Common myeloid progenitor, CD34-positive (primary cell): Measurements from ENCODE around the gene MERTK.
A peak's percentile ranks its signal among the peaks of the same experiment; 100 is the strongest.

Experiments used
- CTCF ChIA-PET: fragments of 350-600 bp; sonication (Branson Sonifier 250); formaldehyde crosslinking; loops from one replicate; lab custom pipeline; 2021; ENCODE audit warnings: antibody characterized with exemption; lab: Charles Lee
- POLR2A ChIA-PET: fragments of 350-600 bp; sonication (Branson Sonifier 250); formaldehyde crosslinking; loops from one replicate; lab custom pipeline; 2021; ENCODE audit warnings: antibody characterized with exemption; lab: Charles Lee
- DNase-seq, 3 donors: peaks; one replicate each; pipeline versions ENCODE4 v3.0.0 to v3.0.0-alpha.2; 2013
- H3K27ac ChIP-seq, 2 experiments: 1 replicate in 1 of 2; 2 replicates in 1 of 2; pipeline ENCODE4 v1.7.0; 2013; ENCODE audit warnings: inconsistent platforms in 2 of 2, low read length in 2 of 2, mild to moderate bottlenecking in 2 of 2, low read depth in 1 of 2, moderate library complexity in 1 of 2; ENCODE audit not compliant: severe bottlenecking in 2 of 2, insufficient read depth in 1 of 2, poor library complexity in 1 of 2
- H3K27me3 ChIP-seq, 5 experiments: replicated peaks in 2 of 5; 1 replicate in 3 of 5; 2 replicates in 2 of 5; pipeline versions ENCODE4 v1.6.1 to v1.7.0; 2013; ENCODE audit warnings: low read length in 4 of 5, mild to moderate bottlenecking in 2 of 5, moderate library complexity in 2 of 5, inconsistent platforms in 1 of 5; ENCODE audit not compliant: insufficient read depth in 5 of 5, control insufficient read depth in 4 of 5
- H3K36me3 ChIP-seq, 4 experiments: 1 replicate in 2 of 4; 2 replicates in 2 of 4; pipeline versions ENCODE4 v1.6.1 to v1.7.0; 2013; ENCODE audit warnings: low read length in 3 of 4, control low read depth in 1 of 4, mild to moderate bottlenecking in 1 of 4; ENCODE audit not compliant: control insufficient read depth in 4 of 4, insufficient read depth in 4 of 4
- H3K4me1 ChIP-seq, 4 experiments: 1 replicate in 3 of 4; 2 replicates in 1 of 4; pipeline versions ENCODE4 v1.6.1 to v1.7.1; 2013; ENCODE audit warnings: low read length in 3 of 4, mild to moderate bottlenecking in 3 of 4, control low read depth in 1 of 4, inconsistent platforms in 1 of 4, moderate library complexity in 1 of 4; ENCODE audit not compliant: control insufficient read depth in 4 of 4, insufficient read depth in 4 of 4; ENCODE audit errors: control extremely low read depth in 1 of 4
- H3K4me3 ChIP-seq, 7 experiments: 1 replicate in 4 of 7; 2 replicates in 3 of 7; pipeline versions ENCODE4 v1.5.1 to v1.7.0; 2013; ENCODE audit warnings: mild to moderate bottlenecking in 7 of 7, low read length in 6 of 7, moderate library complexity in 6 of 7, inconsistent platforms in 2 of 7, low read depth in 2 of 7, control low read depth in 1 of 7; ENCODE audit not compliant: insufficient read depth in 4 of 7, control insufficient read depth in 1 of 7; ENCODE audit errors: extremely low read depth in 1 of 7
- H3K9me3 ChIP-seq, 5 experiments: 1 replicate in 4 of 5; 2 replicates in 1 of 5; pipeline versions ENCODE4 v1.6.1 to v1.7.1; 2013; ENCODE audit warnings: low read length in 4 of 5, mild to moderate bottlenecking in 2 of 5, inconsistent platforms in 1 of 5, low read depth in 1 of 5, moderate library complexity in 1 of 5; ENCODE audit not compliant: control insufficient read depth in 4 of 5, insufficient read depth in 2 of 5; ENCODE audit errors: control extremely low read depth in 1 of 5
- WGBS: methylation state at CpG from one replicate; pipeline ENCODE4 v1.1.5; 2013; ENCODE audit not compliant: insufficient coverage; 5-methylcytosine and 5-hydroxymethylcytosine counted together

MERTK gene

GRCh38 chr2:112010751-112011150, 112.3 kb downstream of the MERTK start:
- Histone ChIP-seq H3K4me3 (no peak overlapping the region), H3K4me1 (peaks cover 0 to 7% (median 2%) of the 10 kb centered on the region in 4 experiments), H3K27ac (no peak overlapping the region), H3K9me3 (no peaks in the 10 kb centered on the region), H3K27me3 (no peaks in the 10 kb centered on the region), H3K36me3 (peaks cover 2 to 40% (median 32%) of the 10 kb centered on the region in 4 experiments)
- 97% methylated on average over 8 of the region's 10 CpGs for WGBS
- DNase-seq = peak in 1 of 3 donors; percentile 11
- ChIA-PET CTCF (interaction anchor here (1.6 kb wide), 1 partner anchor 72 kb away, joined by 3 read pairs; no protein-coding TSS in a partner anchor), POLR2A (no interaction called here)

GRCh38 chr2:112012556-112012955, 114.1 kb downstream of the MERTK start:
- Histone ChIP-seq H3K9me3 (no peaks in the 10 kb centered on the region), H3K4me1 (no peaks in the 10 kb centered on the region), H3K4me3 (no peak overlapping the region), H3K36me3 (peaks cover 2 to 48% (median 32%) of the 10 kb centered on the region in 4 experiments), H3K27ac (no peak overlapping the region), H3K27me3 (no peaks in the 10 kb centered on the region)
- WGBS = 96% methylated on average over 4 of the region's 5 CpGs
- ChIA-PET POLR2A (no interaction called here), CTCF (no interaction called here)
- no peak for DNase-seq

- no peaks in the 10 kb centered on the region for H3K27me3 ChIP-seq
- WGBS = 98% methylated on average over 6 of the region's 8 CpGs
- POLR2A ChIA-PET = no interaction called here
Measured at GRCh38 chr2:112018846-112019245, 120.4 kb downstream of the MERTK start.

GRCh38 chr2:112019569-112019982, 121.2 kb downstream of the MERTK start:
- ChIA-PET POLR2A (no interaction called here), CTCF (interaction anchor here (1.0 kb wide), 1 partner anchor 27 kb away, joined by 3 read pairs; no protein-coding TSS in a partner anchor)
- Histone ChIP-seq H3K36me3 (peaks cover 2 to 32% (median 17%) of the 10 kb centered on the region in 4 experiments), H3K27me3 (no peaks in the 10 kb centered on the region), H3K9me3 (no peaks in the 10 kb centered on the region), H3K4me1 (peaks cover 0 to 4% (median 2%) of the 10 kb centered on the region in 4 experiments), H3K27ac (no peak overlapping the region), H3K4me3 (no peak overlapping the region)
- DNase-seq = no peak
- no CpG with 5 or more reads among the region's 4 CpGs for WGBS

More at GRCh38 chr2:112018846-112019245, 120.4 kb downstream of the MERTK start:
- peaks cover 2 to 32% (median 17%) of the 10 kb centered on the region in 4 experiments for H3K36me3 ChIP-seq
- peaks cover 0 to 3% (median under 1%) of the 10 kb centered on the region in 4 experiments for H3K4me1 ChIP-seq
- no peak overlapping the region for H3K27ac ChIP-seq
- CTCF ChIA-PET = interaction anchor here (1.5 kb wide), 1 partner anchor 10 kb away, joined by 3 read pairs; no protein-coding TSS in a partner anchor
- no peaks in the 10 kb centered on the region for H3K9me3 ChIP-seq
- no peak overlapping the region for H3K4me3 ChIP-seq
- DNase-seq = no peak

GRCh38 chr2:112020561-112020960, 122.2 kb downstream of the MERTK start:
- DNase-seq = peak in 1 of 3 donors; percentile 9
- Histone ChIP-seq H3K4me3 (no peak overlapping the region), H3K4me1 (peaks cover 0 to 4% (median 2%) of the 10 kb centered on the region in 4 experiments), H3K27ac (no peak overlapping the region), H3K27me3 (no peaks in the 10 kb centered on the region), H3K9me3 (no peaks in the 10 kb centered on the region), H3K36me3 (peaks cover 2 to 37% (median 24%) of the 10 kb centered on the region in 4 experiments)
- CTCF ChIA-PET = interaction anchor here (0.7 kb wide), 1 partner anchor 143 kb away, joined by 4 read pairs; no protein-coding TSS in a partner anchor
- POLR2A ChIA-PET = no interaction called here
- WGBS = 64% methylated on average over 2 of the region's 3 CpGs

GRCh38 chr2:112021290-112021689, 122.9 kb downstream of the MERTK start:
- no peak overlapping the region for H3K4me3 ChIP-seq
- no peaks in the 10 kb centered on the region for H3K27me3 ChIP-seq
- no peak overlapping the region for H3K27ac ChIP-seq
- no peak for DNase-seq
- 98% methylated on average over 10 of the region's 10 CpGs for WGBS
- ChIA-PET CTCF (interaction anchor here (1.0 kb wide), 1 partner anchor 134 kb away, joined by 3 read pairs; no protein-coding TSS in a partner anchor), POLR2A (no interaction called here)
- H3K4me1 ChIP-seq = peaks cover 0 to 4% (median 2%) of the 10 kb centered on the region in 4 experiments
- no peaks in the 10 kb centered on the region for H3K9me3 ChIP-seq
- H3K36me3 ChIP-seq = peaks cover 2 to 36% (median 24%) of the 10 kb centered on the region in 4 experiments

GRCh38 chr2:112021781-112022231, 123.4 kb downstream of the MERTK start:
- Histone ChIP-seq H3K4me1 (peaks cover 0 to 4% (median 2%) of the 10 kb centered on the region in 4 experiments), H3K4me3 (no peak overlapping the region), H3K9me3 (no peaks in the 10 kb centered on the region), H3K36me3 (peaks cover 2 to 33% (median 24%) of the 10 kb centered on the region in 4 experiments), H3K27me3 (no peaks in the 10 kb centered on the region), H3K27ac (no peak overlapping the region)
- POLR2A ChIA-PET = no interaction called here
- DNase-seq = no peak
- CTCF ChIA-PET = interaction anchor here (1.0 kb wide), 1 partner anchor 134 kb away, joined by 3 read pairs; no protein-coding TSS in a partner anchor
- WGBS = 95% methylated on average over 7 of the region's 8 CpGs
